Measurements from ENCODE around the gene BUB1.
"Not testable (repeated sequence)": the region's sequence is repeated elsewhere in the genome, so short reads cannot be mapped to it uniquely, and the experiment has no call there.

The BUB1 gene

GRCh38 chr2:110708455-110708854 lies 30.6 kb upstream of the BUB1 start:
- H3K4me3 ChIP-seq (ENCODE audit: low read length) = no peak overlapping the region
- DNase-seq (ENCODE audit: low read depth) = no peak

DNA sequence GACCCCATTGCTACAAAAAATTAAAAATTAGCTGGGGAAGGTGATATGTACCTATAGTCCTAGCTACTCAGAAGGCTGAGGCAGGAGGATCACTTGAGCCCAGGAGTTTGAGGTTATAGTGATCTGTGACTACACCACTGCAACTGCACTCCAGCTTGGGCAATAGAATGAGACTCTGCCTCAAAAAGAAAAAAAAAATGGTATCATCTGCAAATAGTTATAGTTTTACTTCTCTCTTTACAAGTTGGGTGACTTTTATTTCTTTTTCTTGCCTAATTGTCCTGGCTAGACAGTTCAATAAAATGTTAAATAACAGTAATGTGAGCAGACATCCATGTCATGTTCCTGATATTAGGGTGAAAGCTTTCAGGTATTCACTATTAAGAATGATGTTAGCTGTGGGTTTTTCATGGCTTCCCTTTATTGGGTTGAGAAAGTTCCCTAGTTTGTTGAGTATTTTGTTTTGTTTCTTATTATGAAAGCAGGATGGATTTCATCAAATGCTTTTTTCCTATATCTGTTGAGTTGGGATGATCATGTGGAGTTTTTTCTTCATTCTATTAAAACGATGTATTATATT lies 29.6 kb upstream of the BUB1 start:
- TF ChIP-seq CTCF (conservative IDR thresholded peaks at IDR 0.05; ENCODE audit: low read depth, low read length) = no peak
- H3K4me3 ChIP-seq (ENCODE audit: low read length) = no peak overlapping the region
- no peak for DNase-seq (ENCODE audit: low read depth)

More at GRCh38 chr2:110708455-110708854, 30.6 kb upstream of the BUB1 start:
- TF ChIP-seq CTCF (conservative IDR thresholded peaks at IDR 0.05; ENCODE audit: low read depth, low read length) = no peak

DNA sequence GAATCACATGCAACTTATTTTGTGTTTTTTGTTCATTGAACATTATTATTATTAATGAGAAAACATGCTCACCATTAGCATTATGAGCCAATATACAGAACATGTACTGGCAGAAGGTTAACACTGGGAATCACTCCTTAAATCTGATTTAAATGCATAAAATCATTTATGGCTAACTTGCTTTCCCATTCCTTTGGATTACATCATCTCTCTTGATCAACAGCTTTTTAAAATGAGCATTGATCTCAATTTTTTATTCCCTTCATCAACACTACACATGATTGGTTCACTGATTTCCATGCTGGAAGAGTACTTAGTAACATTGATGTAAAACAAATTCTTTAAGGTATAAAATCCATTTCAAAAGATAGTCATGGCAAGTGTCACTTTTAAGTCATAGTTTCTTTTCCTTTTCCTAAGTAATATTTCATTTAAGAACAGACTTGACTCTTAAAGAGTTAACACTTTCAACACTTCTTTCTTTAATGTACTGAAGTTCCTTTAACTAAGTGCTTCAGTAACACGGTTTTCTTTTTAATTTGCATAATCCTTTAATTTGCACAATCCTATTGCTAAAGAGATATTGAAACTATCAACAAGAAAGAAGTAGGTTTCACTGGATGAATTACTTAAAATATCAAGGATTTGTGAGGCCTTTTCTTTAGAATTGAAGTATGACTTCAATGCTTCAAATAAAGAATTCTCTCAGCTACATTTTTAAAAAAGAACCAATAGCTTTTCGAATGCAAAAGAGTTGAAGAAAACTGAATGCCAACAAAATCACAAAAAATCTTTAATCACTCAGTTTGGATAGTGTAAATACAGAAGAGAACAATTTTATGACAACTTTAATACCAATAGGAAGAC lies 24.9 kb upstream of the BUB1 start:
- H3K4me3 ChIP-seq (ENCODE audit: low read length) = no peak overlapping the region
- TF ChIP-seq CTCF (conservative IDR thresholded peaks at IDR 0.05; ENCODE audit: low read depth, low read length) = no peak
- no peak for DNase-seq (ENCODE audit: low read depth)

- DNase-seq (ENCODE audit: low read depth); H3K4me3 ChIP-seq (ENCODE audit: low read length): not testable (repeated sequence)
Observed at GRCh38 chr2:110698253-110698652, 20.4 kb upstream of the BUB1 start.

- not testable (repeated sequence) for DNase-seq (ENCODE audit: low read depth); H3K4me3 ChIP-seq (ENCODE audit: low read length)
Observed at GRCh38 chr2:110695146-110695898, 17.5 kb upstream of the BUB1 start.

DNA sequence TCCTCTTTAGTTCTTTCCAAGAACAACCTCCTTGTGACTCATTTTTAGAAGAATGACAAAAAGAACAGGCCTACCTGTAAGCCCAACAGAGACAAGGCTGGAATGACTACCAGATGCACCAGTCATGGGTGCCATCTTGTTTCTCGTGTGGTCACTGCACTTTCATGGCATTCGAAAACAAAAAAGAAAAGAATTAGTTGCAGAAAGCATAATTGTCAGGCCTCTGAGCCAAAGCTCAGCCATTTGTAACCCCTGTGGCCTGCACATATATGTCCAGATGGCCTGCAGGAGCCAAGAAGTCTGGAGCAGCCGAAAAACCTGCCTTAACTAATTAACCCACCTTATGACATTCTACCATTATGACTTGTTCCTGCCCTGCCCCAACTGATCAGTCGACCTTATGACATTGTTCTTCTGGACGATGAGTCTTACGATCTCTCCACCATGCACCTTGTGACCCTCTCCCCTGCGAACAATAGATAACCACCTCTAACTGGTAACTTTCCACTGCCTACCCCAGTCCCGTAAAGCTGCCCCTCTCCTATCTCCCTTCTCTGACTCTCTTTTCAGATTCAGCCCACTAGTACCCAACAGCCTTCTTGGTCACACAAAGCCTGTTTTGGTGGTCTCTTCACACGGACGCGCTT lies 13.9 kb upstream of the BUB1 start:
- DNase-seq (ENCODE audit: low read depth) = no peak
- TF ChIP-seq CTCF (conservative IDR thresholded peaks at IDR 0.05; ENCODE audit: low read depth, low read length) = no peak
- no peak overlapping the region for H3K4me3 ChIP-seq (ENCODE audit: low read length)

DNA sequence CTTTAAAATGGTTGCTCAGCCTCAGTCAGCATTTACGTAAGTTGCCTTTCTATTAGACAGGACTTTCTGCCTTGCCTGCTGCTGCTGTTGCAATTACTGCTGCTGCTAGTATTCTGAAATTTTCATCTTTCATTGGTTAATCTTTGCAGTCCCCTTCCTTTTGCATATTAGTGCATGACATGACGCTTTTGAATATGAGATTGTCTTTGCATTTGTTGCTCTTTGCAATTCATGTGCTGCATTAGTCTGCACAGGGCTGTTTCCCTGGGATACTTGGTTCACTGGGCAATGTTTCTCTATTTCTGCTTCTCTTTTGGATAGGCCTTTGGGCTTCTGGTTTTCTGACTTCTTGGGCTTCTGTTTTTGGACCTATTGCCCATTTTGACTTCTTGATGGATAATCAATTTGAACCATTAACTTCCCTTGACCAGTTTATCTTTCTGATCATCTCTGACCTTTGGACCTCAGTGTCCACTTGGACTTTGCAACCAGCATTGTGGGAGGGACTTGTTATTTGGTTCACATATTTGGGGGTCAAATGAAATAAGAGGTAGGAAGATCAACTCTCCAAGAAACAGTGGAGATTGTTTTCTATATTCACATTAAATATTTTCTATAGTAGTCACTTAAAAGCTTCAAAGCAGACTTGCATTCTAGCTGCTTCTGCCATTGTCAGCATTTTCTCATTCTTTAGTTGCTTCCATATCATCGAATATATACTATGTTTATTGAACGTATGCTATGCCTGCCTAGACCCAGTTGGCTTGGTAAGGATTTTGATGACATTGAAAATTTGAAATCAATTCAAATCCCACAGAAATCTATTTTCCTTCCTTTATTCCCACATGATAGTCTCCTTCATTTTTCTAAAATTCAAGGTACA lies 12.5 kb upstream of the BUB1 start:
- no peak for DNase-seq (ENCODE audit: low read depth)
- TF ChIP-seq CTCF (conservative IDR thresholded peaks at IDR 0.05; ENCODE audit: low read depth, low read length) = no peak
- H3K4me3 ChIP-seq (ENCODE audit: low read length) = no peak overlapping the region

Data from retinal pigment epithelial cell (primary cell).